Sigmoid colon (tissue), 7 donors: ENCODE measurements around the gene BIVM. TPM values are rescaled to one million over a fixed set of nuclear protein-coding genes. Genes with fewer than 3 reads are reported as not detected.

Experiments
- DNase-seq: peaks from one replicate; pipeline ENCODE4 v3.0.0-alpha.2; 2019
- H3K27ac ChIP-seq, 4 donors: fragments of 200-600 bp; sonication (generic); one replicate each; pipeline ENCODE4 v1.5.1; 2016 to 2019; ENCODE audit warnings: mild to moderate bottlenecking in 1 of 4
- H3K27me3 ChIP-seq, 3 donors: fragments of 200-600 bp; sonication (generic); one replicate each; pipeline ENCODE4 v1.5.1; 2019; ENCODE audit warnings: mild to moderate bottlenecking in 1 of 3
- H3K36me3 ChIP-seq, 4 donors: fragments of 200-600 bp; sonication (generic); one replicate each; pipeline ENCODE4 v1.5.1; 2016 to 2019
- H3K4me1 ChIP-seq, 4 donors: fragments of 200-600 bp; sonication (generic); one replicate each; pipeline ENCODE4 v1.5.1; 2017 to 2019
- H3K4me3 ChIP-seq, 4 donors: fragments of 200-600 bp; sonication (generic); one replicate each; pipeline ENCODE4 v1.5.1; 2017 to 2019; ENCODE audit warnings: mild to moderate bottlenecking in 2 of 4, moderate library complexity in 1 of 4
- H3K9me3 ChIP-seq, 4 donors: fragments of 200-600 bp in 3 of 4; sonication (generic) in 3 of 4; one replicate each; pipeline versions ENCODE4 v1.5.1 to v1.6.1; 2013 to 2019
- EP300 ChIP-seq, 4 donors: sonication (generic); formaldehyde crosslinking; IDR thresholded peaks; one replicate each; pipeline ENCODE4 v1.6.1; 2017; ENCODE audit warnings: antibody characterized with exemption in 4 of 4
- POLR2A ChIP-seq, 2 donors: fragments of 450-650 bp; IDR thresholded peaks; one replicate each; pipeline ENCODE4 v1.6.1; 2016; ENCODE audit warnings: antibody characterized with exemption in 2 of 2, mild to moderate bottlenecking in 2 of 2, moderate library complexity in 2 of 2
- POLR2AphosphoS5 ChIP-seq, 4 donors: sonication (generic); formaldehyde crosslinking; IDR thresholded peaks; one replicate each; pipeline ENCODE4 v1.6.1; 2017; ENCODE audit warnings: antibody characterized with exemption in 4 of 4
- WGBS, 2 donors: extraction: QIAGEN DNeasy Blood & Tissue Kit; methylation state at CpG; one replicate each; pipeline ENCODE4 v1.1.7; 2013; 5-methylcytosine and 5-hydroxymethylcytosine counted together
- intact Hi-C: fragments of 100-400 bp; cut with DNase I; formaldehyde crosslinking; loops from one replicate; pipeline ENCODE4 v1.15.1; 2023
- polyA plus RNA-seq, 3 donors: library from polyadenylated mRNA; stranded (reverse); fragments of 200-250 nt; gene quantifications; one replicate each; pipeline ENCODE4 v1.2.3, GENCODE V29; 2013
- total RNA-seq, 4 donors: library from RNA; depleted of rRNA; stranded (reverse); fragments of >200 nt; gene quantifications; one replicate each; pipeline ENCODE4 v1.1.0, GENCODE V29; 2016
- TF ChIP-seq, protein P1 (sequence below), 4 experiments: fragments of 450-650 bp in 3 of 4; fragments of 200-600 bp in 1 of 4; IDR thresholded peaks; one replicate each; pipeline ENCODE4 v1.5.1; 2016 to 2019; ENCODE audit warnings: antibody characterized with exemption in 4 of 4, mild to moderate bottlenecking in 3 of 4, moderate library complexity in 2 of 4
- donor health status: healthy with polysubstance abuse.
- donor health status: Bipolar disorder and iron deficiency.
- donor health status: healthy.

Gene BIVM
- total and polyA plus RNA-seq, 7 donors = 5.4 to 31.0 (median 14.8) TPM

DNA sequence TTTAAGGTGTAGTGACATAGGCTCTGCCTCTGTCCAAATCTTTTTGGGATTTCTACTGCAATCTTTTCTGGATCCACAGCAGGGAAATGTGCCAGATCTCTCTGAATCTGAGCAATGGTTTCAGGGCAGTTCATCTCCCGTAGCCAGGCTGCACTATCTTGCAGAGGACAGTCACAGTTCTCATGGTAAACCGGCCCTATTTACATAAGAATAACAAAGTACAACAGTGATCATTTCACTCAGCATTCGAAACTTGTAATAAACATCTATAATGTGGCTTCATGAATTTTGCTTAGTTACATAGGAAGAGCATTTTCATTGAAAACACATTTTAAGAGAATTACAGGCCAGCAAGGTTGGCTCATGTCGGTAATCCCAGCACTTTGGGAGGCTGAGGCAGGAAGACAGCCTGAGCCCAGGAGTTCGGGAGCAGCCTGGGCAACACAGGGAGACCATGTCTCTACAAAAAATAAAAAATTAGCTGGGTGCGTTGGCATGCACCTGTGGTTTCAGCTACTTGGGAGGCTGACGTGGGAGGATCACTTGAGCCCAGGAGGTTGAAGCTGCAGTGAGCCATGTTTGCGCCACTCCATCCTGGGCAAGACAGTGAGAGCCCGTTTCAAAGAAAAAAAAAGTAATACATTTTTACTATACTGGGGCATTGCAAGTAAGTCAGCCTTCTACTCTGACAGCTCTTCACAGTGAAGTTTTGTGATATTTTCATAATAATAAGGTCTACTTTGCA lies 5.1 kb upstream of the BIVM start:
- Histone ChIP-seq H3K4me1 (peaks cover 0 to 10% (median 6%) of the 10 kb centered on the region in 4 donors), H3K4me3 (no peak overlapping the region), H3K27ac (no peak overlapping the region), H3K27me3 (no peaks in the 10 kb centered on the region), H3K9me3 (no peaks in the 10 kb centered on the region), H3K36me3 (peaks cover 0 to 48% (median 4%) of the 10 kb centered on the region in 4 donors)
- 89 to 96% methylated on average over 9 of the region's 9 CpGs for WGBS, 2 donors
- TF ChIP-seq POLR2AphosphoS5 (IDR thresholded peaks at IDR 0.05) = no peak
- no peak for TF ChIP-seq EP300 (IDR thresholded peaks at IDR 0.05)
- no peak for TF ChIP-seq POLR2A (IDR thresholded peaks at IDR 0.05)
- TF ChIP-seq, protein P1, sequence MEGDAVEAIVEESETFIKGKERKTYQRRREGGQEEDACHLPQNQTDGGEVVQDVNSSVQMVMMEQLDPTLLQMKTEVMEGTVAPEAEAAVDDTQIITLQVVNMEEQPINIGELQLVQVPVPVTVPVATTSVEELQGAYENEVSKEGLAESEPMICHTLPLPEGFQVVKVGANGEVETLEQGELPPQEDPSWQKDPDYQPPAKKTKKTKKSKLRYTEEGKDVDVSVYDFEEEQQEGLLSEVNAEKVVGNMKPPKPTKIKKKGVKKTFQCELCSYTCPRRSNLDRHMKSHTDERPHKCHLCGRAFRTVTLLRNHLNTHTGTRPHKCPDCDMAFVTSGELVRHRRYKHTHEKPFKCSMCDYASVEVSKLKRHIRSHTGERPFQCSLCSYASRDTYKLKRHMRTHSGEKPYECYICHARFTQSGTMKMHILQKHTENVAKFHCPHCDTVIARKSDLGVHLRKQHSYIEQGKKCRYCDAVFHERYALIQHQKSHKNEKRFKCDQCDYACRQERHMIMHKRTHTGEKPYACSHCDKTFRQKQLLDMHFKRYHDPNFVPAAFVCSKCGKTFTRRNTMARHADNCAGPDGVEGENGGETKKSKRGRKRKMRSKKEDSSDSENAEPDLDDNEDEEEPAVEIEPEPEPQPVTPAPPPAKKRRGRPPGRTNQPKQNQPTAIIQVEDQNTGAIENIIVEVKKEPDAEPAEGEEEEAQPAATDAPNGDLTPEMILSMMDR (IDR thresholded peaks at IDR 0.05) = no peak
- intact Hi-C loops = no loop called here
- no peak for DNase-seq

DNA sequence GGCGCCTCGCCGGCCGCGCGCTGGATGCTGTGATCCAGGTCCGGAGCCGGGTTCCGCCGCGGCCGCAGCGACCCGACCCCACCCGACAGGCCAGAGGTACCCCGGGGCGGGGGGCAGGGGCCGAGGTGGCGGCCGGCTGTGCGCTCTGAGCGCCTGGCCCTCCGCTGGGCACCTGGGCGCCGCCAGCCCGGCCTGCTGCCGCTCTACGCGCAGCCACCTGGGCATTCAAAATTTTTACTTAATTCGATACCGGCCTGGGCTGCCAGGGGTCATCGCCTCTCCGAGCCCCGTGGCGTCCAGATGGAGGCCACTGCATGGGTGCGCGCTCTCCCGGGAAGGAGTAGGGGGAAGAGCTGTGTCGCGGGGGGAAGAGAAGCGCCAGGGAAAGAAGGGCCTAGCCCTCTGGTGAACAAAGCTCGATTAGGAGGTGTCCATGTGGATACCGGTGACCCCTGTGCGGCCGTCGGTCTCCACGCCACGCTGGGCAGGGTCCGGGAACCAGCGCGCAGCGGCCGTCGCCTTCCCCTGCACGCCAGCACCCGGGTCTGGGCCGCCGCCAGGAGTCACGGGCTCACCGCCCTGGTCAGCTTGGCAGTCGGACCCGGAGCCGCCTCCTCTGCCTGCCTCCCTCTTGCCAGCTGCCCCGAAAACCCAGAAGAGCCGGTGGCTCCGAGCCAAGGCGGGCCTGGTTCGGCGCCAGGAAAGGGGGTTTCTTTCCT lies 666 bp downstream of the BIVM start:
- WGBS, 2 donors = 0 to 1% methylated on average over 69 of the region's 69 CpGs
- no peak for TF ChIP-seq POLR2A (IDR thresholded peaks at IDR 0.05)
- no peak for TF ChIP-seq POLR2AphosphoS5 (IDR thresholded peaks at IDR 0.05)
- TF ChIP-seq, protein P1 (IDR thresholded peaks at IDR 0.05) = no peak
- H3K4me1 ChIP-seq = peaks cover 0 to 33% (median 23%) of the 10 kb centered on the region in 4 donors
- H3K27me3 ChIP-seq = no peaks in the 10 kb centered on the region
- H3K9me3 ChIP-seq = no peaks in the 10 kb centered on the region
- peak overlapping the region; percentile 75 to 91 (median 86) for H3K4me3 ChIP-seq
- peaks cover 0 to under 1% (median 0%) of the 10 kb centered on the region in 4 donors for H3K36me3 ChIP-seq
- intact Hi-C loops = loop anchor here (1.0 to 10.0 kb wide), 4 partner anchors 26 to 207 kb away; partner anchors contain the start of genes ERCC5 and TEX30
- H3K27ac ChIP-seq = peak overlapping the region; percentile 84 to 90 (median 84)
- DNase-seq = peak; percentile 69

DNA sequence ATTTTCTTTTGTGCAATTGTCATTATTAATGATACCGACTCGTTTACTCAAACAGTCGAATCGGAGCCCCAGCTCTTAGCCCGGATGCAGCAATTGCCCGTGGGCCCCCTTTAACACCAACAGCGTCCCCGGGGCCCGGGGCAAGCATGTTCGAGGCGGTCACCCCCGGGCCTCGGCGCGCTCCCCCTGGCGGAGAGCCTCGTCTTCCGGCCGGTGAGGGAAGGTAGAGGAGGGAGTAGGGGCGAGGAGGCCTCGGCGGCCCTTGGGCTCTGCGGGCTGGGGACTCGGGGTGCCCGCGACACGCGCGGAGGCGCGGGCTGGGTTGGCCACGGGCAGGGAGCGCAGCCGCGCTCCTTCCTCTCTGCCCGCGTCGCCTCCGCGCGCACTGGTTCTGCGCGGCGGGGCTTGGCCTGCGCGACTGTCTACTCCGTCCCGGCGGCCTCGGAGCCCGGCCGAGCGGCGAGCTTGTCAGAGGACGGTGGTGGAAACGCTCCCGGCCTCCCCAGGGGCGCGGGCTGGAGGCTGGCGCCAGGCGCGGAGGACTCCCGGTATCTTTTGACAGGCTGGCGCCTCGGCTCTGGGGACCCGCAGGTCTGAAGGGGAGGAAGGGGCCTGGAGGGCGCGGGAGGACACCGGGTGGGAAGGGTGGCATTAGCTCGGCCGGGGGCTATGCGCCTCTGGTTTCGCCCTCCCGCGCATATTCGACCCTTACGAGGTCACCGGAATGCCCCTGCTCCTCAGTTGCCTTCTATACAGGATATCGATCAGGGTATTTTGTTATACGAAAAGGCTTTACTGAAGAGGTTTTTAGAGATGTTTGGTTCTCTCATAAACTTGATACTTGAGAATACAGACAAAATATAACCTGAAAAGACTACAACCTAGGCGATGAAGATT lies 1.5 kb downstream of the BIVM start:
- Histone ChIP-seq H3K27me3 (no peaks in the 10 kb centered on the region), H3K4me1 (peaks cover 0 to 33% (median 23%) of the 10 kb centered on the region in 4 donors), H3K36me3 (no peaks in the 10 kb centered on the region), H3K9me3 (no peaks in the 10 kb centered on the region), H3K4me3 (peak overlapping the region; percentile 75 to 91 (median 86)), H3K27ac (peak overlapping the region; percentile 84 to 90 (median 84))
- DNase-seq = peak; percentile 89
- 1% methylated on average over 81 of the region's 81 CpGs for WGBS, 2 donors
- no peak for TF ChIP-seq POLR2A (IDR thresholded peaks at IDR 0.05)
- TF ChIP-seq, protein P1 (IDR thresholded peaks at IDR 0.05) = peak; percentile 49 to 68 (median 58)
- TF ChIP-seq POLR2AphosphoS5 (IDR thresholded peaks at IDR 0.05) = peak in 2 of 4 donors; percentile 40 to 42
- intact Hi-C loops = loop anchor here (10.0 kb wide), 1 partner anchor 146 kb away; no protein-coding TSS in a partner anchor

DNA sequence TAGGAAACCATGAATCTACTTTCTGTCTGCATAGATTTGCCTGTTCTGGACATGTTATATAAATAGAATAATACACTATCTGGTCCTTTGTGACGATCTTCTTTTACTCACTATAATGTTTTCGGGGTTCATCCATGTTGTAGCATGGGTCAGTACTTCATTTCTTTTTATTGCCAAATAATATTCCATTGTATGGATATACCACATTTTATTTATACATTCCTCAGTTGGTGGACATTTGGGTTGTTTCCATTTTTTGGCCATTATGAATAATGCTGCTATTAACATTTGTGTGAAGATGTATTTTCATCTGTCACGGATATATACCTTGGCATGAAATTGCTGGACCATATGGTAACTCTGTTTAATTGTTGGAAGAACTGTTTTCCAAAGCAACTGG lies 6.8 kb downstream of the BIVM start:
- intact Hi-C loops = loop anchor here (10.0 kb wide), 1 partner anchor 151 kb away; no protein-coding TSS in a partner anchor
- no peak overlapping the region for H3K27ac ChIP-seq
- no peak overlapping the region for H3K4me3 ChIP-seq
- WGBS, 2 donors = 98 to 99% methylated on average over 3 of the region's 3 CpGs
- H3K36me3 ChIP-seq = peaks cover 0 to 16% (median 1%) of the 10 kb centered on the region in 4 donors
- peaks cover 0 to 22% (median 12%) of the 10 kb centered on the region in 4 donors for H3K4me1 ChIP-seq
- no peak for DNase-seq
- no peaks in the 10 kb centered on the region for H3K27me3 ChIP-seq
- TF ChIP-seq POLR2A (IDR thresholded peaks at IDR 0.05) = no peak
- TF ChIP-seq, protein P1 (IDR thresholded peaks at IDR 0.05) = no peak
- no peak for TF ChIP-seq POLR2AphosphoS5 (IDR thresholded peaks at IDR 0.05)
- no peak for TF ChIP-seq EP300 (IDR thresholded peaks at IDR 0.05)
- H3K9me3 ChIP-seq = no peaks in the 10 kb centered on the region
